ENCODE results near the gene MAST3. TPM values are rescaled to one million over a fixed set of nuclear protein-coding genes. Genes with fewer than 3 reads are reported as not detected.

Gene MAST3
- total RNA-seq, 2 donors from 2014 or later, result 5.8 to 7.5 TPM

GRCh38 chr19:18131841-18132596 is 34.4 kb downstream of the MAST3 start:
- no peak overlapping the region for H3K4me3 ChIP-seq
- H3K9me3 ChIP-seq, result no peaks in the 10 kb centered on the region
- no peak for DNase-seq (ENCODE audit: low spot score)
- no peaks in the 10 kb centered on the region for H3K4me1 ChIP-seq
- H3K27ac ChIP-seq, result no peak overlapping the region
- peaks cover 11% of the 10 kb centered on the region for H3K36me3 ChIP-seq
- TF ChIP-seq CTCF (IDR thresholded peaks at IDR 0.05), result no peak
- no peaks in the 10 kb centered on the region for H3K27me3 ChIP-seq

GRCh38 chr19:18135712-18136584 is 38.4 kb downstream of the MAST3 start:
- DNase-seq (ENCODE audit: low spot score), result no peak
- Histone ChIP-seq H3K9me3 (no peaks in the 10 kb centered on the region), H3K27ac (no peak overlapping the region), H3K27me3 (no peaks in the 10 kb centered on the region), H3K4me3 (no peak overlapping the region), H3K4me1 (no peaks in the 10 kb centered on the region), H3K36me3 (no peaks in the 10 kb centered on the region)
- TF ChIP-seq CTCF (IDR thresholded peaks at IDR 0.05), result no peak

GRCh38 chr19:18137242-18137641 is 39.7 kb downstream of the MAST3 start:
- H3K27ac ChIP-seq, result no peak overlapping the region
- no peaks in the 10 kb centered on the region for H3K36me3 ChIP-seq
- no peaks in the 10 kb centered on the region for H3K4me1 ChIP-seq
- H3K4me3 ChIP-seq, result no peak overlapping the region
- DNase-seq (ENCODE audit: low spot score), result no peak
- TF ChIP-seq CTCF (IDR thresholded peaks at IDR 0.05), result no peak
- H3K27me3 ChIP-seq, result no peaks in the 10 kb centered on the region
- no peaks in the 10 kb centered on the region for H3K9me3 ChIP-seq

- no peak for TF ChIP-seq CTCF (IDR thresholded peaks at IDR 0.05)
- H3K36me3 ChIP-seq, result no peaks in the 10 kb centered on the region
Measured at GRCh38 chr19:18137657-18138339, 40.2 kb downstream of the MAST3 start.

GRCh38 chr19:18140473-18140872 is 42.9 kb downstream of the MAST3 start:
- TF ChIP-seq CTCF (IDR thresholded peaks at IDR 0.05), result no peak
- Histone ChIP-seq H3K27ac (no peak overlapping the region), H3K36me3 (peaks cover 17% of the 10 kb centered on the region), H3K27me3 (no peaks in the 10 kb centered on the region), H3K4me3 (no peak overlapping the region), H3K9me3 (no peaks in the 10 kb centered on the region), H3K4me1 (no peaks in the 10 kb centered on the region)
- no peak for DNase-seq (ENCODE audit: low spot score)

More at GRCh38 chr19:18137657-18138339, 40.2 kb downstream of the MAST3 start:
- Histone ChIP-seq H3K4me3 (no peak overlapping the region), H3K9me3 (no peaks in the 10 kb centered on the region), H3K27me3 (no peaks in the 10 kb centered on the region), H3K4me1 (no peaks in the 10 kb centered on the region), H3K27ac (no peak overlapping the region)
- no peak for DNase-seq (ENCODE audit: low spot score)

All from right atrium auricular region (tissue), 2 donors.